ENCODE results near the gene ALG9. TPM values are rescaled to one million over a fixed set of nuclear protein-coding genes. Genes with fewer than 3 reads are reported as not detected.

Gene ALG9
- polyA plus RNA-seq, 1 experiment = 40.0 TPM

DNA sequence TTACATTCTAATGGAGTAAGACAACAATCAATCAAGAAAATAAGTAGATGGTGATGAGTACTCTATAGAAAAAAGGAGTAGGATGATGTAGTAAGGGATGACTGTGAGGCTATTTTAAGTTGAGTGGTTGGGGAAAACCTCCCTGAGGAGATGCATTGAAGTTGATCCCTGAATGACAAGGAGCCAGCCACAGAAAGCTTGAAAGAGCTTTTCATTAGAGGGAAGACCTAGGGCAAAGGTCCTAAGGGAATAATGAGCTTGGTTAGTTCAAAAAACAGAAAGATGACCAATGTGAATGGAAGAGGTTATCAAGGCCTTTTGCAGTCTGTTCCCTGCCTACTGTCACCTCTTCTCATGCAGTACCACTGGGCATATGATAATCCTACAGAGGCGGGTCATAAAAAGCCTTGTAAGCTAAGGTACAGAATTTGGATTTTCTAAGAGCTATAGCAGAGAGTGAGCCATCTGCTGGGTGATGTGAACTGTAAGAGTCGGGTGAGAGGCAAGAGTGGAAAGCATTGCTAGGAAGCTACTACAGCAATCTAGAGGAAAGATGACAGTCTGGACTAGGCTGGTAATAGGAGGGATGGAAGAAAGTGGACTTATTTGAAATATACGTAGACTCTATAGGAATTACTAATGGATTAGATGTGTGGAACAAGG lies 108.3 kb downstream of the ALG9 start:
- H3K9me3 ChIP-seq (ENCODE audit: control insufficient read depth, insufficient read depth, low read length) = no peaks in the 10 kb centered on the region; the same call in 1 of the 2 replicates
- no peaks in the 10 kb centered on the region for H3K27me3 ChIP-seq (ENCODE audit: control insufficient read depth, insufficient read depth, low read length)
- ChIA-PET POLR2A (interaction anchor here (0.7 kb wide), 1 partner anchor 40 kb away, joined by 3 read pairs; no protein-coding TSS in a partner anchor), CTCF (interaction anchor here (0.6 to 8.5 kb wide), 11 partner anchors 8 to 197 kb away, joined by 3 to 65 read pairs (median 4); no protein-coding TSS in a partner anchor)
- H3K4me3 ChIP-seq (ENCODE audit: low read depth, low read length) = no peak overlapping the region
- TF ChIP-seq CTCF (IDR thresholded peaks at IDR 0.05; ENCODE audit: low read depth, low read length) = peak; percentile 26; the same call in 1 of the 2 replicates
- H3K27ac ChIP-seq (ENCODE audit: low read depth, low read length) = no peak overlapping the region
- DNase-seq (ENCODE audit: low read depth, low spot score) = no peak

- DNase-seq (ENCODE audit: low read depth, low spot score) = no peak
- ChIA-PET CTCF (interaction anchor here (0.7 to 8.5 kb wide), 8 partner anchors 10 to 196 kb away, joined by 3 to 65 read pairs (median 4); no protein-coding TSS in a partner anchor), POLR2A (interaction anchor here (0.7 kb wide), 1 partner anchor 79 kb away, joined by 4 read pairs; no protein-coding TSS in a partner anchor)
- H3K4me3 ChIP-seq (ENCODE audit: low read depth, low read length) = no peak overlapping the region
- H3K27ac ChIP-seq (ENCODE audit: low read depth, low read length) = no peak overlapping the region
- TF ChIP-seq CTCF (IDR thresholded peaks at IDR 0.05; ENCODE audit: low read depth, low read length) = no peak
- H3K27me3 ChIP-seq (ENCODE audit: control insufficient read depth, insufficient read depth, low read length) = no peaks in the 10 kb centered on the region
- no peaks in the 10 kb centered on the region; the same call in 1 of the 2 replicates for H3K9me3 ChIP-seq (ENCODE audit: control insufficient read depth, insufficient read depth, low read length)
Observed at GRCh38 chr11:111762526-111762925, 108.9 kb downstream of the ALG9 start.

DNA sequence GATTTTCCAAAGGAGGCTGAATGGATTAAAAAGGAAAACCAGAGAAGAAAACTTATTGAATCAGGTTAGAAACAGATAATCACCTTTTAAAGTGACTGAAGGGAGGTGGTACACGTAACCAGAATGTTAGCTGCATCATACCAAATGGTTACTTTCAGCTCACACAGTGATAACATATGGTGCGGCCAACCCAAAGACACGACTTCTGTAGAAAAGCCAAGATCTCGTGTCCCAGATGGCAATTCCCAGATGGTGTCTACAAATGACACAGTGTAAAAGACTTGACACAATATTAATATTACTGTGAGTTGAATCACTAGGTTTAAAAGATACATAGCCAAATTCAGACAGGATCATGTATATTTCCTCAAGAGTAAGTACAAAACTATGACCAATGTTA lies 110.3 kb downstream of the ALG9 start:
- Histone ChIP-seq H3K27me3 (ENCODE audit: control insufficient read depth, insufficient read depth, low read length) (no peaks in the 10 kb centered on the region), H3K4me3 (ENCODE audit: low read depth, low read length) (no peak overlapping the region), H3K27ac (ENCODE audit: low read depth, low read length) (no peak overlapping the region), H3K9me3 (ENCODE audit: control insufficient read depth, insufficient read depth, low read length) (no peaks in the 10 kb centered on the region; the same call in 1 of the 2 replicates)
- POLR2A ChIA-PET = no interaction called here
- no peak for DNase-seq (ENCODE audit: low read depth, low spot score)
- CTCF ChIA-PET = interaction anchor here (2.2 to 8.5 kb wide), 2 partner anchors 15 to 157 kb away, joined by 6 to 65 read pairs; no protein-coding TSS in a partner anchor
- TF ChIP-seq CTCF (IDR thresholded peaks at IDR 0.05; ENCODE audit: low read depth, low read length) = no peak

DNA sequence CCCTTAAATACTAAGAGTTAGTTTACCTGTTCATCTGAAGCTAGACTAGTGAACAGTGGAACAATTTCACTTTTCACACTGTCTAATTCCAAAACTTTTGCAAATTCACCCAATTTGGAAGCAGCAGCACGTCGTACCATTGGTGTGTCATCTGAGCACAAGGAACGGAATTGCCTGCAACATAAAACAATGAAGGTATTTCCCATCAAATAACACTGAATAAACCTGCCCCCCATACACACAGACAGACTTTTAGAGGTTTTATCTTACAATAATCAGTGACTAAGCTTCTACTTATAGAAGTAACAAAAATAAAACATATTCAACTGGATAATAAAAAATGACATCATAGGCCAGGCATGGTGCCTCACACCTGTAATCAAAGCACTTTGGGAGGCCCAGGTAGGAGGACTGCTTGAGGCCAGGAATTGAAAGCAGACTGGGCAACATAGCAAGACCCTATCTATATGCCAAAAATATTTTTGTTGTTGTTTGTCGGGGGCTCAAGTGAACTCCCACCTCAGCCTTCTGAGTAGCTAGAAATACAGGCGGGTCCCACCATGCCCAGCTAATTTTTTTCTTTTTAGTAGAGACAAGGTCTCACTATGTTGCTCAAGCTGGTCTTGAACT lies 111.5 kb downstream of the ALG9 start:
- Histone ChIP-seq H3K9me3 (ENCODE audit: control insufficient read depth, insufficient read depth, low read length) (no peaks in the 10 kb centered on the region), H3K27me3 (ENCODE audit: control insufficient read depth, insufficient read depth, low read length) (no peaks in the 10 kb centered on the region), H3K4me3 (ENCODE audit: low read depth, low read length) (no peak overlapping the region), H3K27ac (ENCODE audit: low read depth, low read length) (no peak overlapping the region)
- POLR2A ChIA-PET = interaction anchor here (0.6 kb wide), 1 partner anchor 43 kb away, joined by 11 read pairs; no protein-coding TSS in a partner anchor
- DNase-seq (ENCODE audit: low read depth, low spot score) = no peak
- TF ChIP-seq CTCF (IDR thresholded peaks at IDR 0.05; ENCODE audit: low read depth, low read length) = no peak
- CTCF ChIA-PET = interaction anchor here (0.6 to 8.5 kb wide), 3 partner anchors 16 to 156 kb away, joined by 3 to 65 read pairs (median 6); no protein-coding TSS in a partner anchor

- no peak overlapping the region for H3K4me3 ChIP-seq (ENCODE audit: low read depth, low read length)
- H3K9me3 ChIP-seq (ENCODE audit: control insufficient read depth, insufficient read depth, low read length) = no peaks in the 10 kb centered on the region
- CTCF ChIA-PET = interaction anchor here (2.2 kb wide), 1 partner anchor 155 kb away, joined by 6 read pairs; no protein-coding TSS in a partner anchor
- no peak for TF ChIP-seq CTCF (IDR thresholded peaks at IDR 0.05; ENCODE audit: low read depth, low read length)
- POLR2A ChIA-PET = no interaction called here
- no peak overlapping the region for H3K27ac ChIP-seq (ENCODE audit: low read depth, low read length)
- no peaks in the 10 kb centered on the region for H3K27me3 ChIP-seq (ENCODE audit: control insufficient read depth, insufficient read depth, low read length)
- DNase-seq (ENCODE audit: low read depth, low spot score) = no peak
Observed at GRCh38 chr11:111759376-111759775, 112.0 kb downstream of the ALG9 start.

Data from AG04450 (cell line).